GM19043 (cell line): ENCODE results near the gene SLC39A12.
"Not testable (repeated sequence)": the region's sequence is repeated elsewhere in the genome, so short reads cannot be mapped to it uniquely, and the experiment has no call there.

Experiments used
- ATAC-seq: cut with Tn5 transposase; IDR thresholded peaks from one replicate; pipeline ENCODE4 v1.9.1; 2021; ENCODE audit warnings: low read depth; ENCODE audit not compliant: unreplicated experiment

Gene SLC39A12

DNA sequence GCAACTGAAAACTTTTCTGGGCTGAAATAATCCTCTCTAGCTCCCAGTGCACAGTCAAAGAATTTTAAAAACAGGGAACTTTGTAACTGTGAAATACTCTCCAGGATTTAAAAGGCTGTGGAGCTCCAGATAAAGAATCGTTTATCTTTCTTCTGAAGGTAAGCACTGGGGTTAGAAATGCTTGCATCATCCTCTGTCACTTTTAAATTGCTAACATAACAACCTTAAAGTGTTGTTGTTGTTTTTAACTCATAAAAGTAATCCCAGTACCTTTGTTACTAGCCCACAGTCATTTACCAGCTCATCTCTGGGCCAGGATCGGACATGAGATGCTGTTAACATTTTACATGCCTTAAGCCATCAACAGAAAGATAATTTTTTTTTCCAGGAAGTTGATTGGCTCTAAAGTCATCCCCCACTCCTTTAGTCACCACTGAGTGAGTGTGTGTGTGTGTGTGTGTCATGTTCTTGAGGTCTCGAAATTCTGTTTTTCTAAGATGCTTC is at the start of gene SLC39A12:
TSS of gene SLC39A12 (plus strand) at position 51 of the 504 bp plus-strand sequence. CDS start 1,359 bp downstream, outside the sequence.
- no peak for ATAC-seq

GRCh38 chr10:17904564-17904963 is 47.2 kb upstream of the SLC39A12 start:
- ATAC-seq = no peak

- no peak for ATAC-seq
Observed at GRCh38 chr10:17905491-17905890, 46.2 kb upstream of the SLC39A12 start.

DNA sequence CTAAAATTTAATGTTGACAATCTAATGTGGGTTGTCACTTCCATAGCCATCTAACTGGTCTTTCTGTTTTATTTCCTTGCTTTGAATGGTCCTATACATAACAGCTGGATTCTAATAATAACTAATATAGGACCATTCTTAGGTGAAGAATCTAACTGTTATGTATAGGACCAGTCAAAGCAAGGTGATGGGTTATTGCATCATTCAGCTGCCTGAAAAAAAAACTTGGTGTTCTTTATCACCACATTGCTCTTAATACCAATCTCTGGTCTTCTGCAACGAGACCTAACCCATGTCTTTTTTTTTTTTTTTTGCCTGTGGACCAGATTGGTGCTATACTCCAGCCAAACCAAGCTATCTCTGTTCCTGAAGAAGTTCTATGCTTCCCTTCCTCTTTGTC is 45.7 kb upstream of the SLC39A12 start:
- no peak for ATAC-seq

DNA sequence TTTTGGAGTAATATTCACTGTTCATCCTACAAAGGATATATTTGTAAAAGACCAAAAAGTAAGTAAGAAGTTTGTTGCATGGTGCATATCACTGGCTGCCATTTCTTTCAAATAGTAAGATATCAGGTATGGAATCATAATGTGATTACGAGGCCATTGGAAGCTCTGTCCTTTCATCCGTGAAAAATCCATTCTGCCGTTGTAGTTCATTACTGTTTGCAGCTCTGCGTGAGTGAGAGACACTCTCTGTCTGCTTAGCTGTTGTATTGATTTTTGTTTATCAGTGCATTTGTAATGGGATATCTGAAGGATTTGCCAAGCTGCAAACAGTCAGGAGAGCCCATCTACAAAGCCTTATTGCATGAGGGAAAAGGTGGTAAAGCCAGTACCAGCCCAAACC is 44.1 kb upstream of the SLC39A12 start:
- no peak for ATAC-seq

DNA sequence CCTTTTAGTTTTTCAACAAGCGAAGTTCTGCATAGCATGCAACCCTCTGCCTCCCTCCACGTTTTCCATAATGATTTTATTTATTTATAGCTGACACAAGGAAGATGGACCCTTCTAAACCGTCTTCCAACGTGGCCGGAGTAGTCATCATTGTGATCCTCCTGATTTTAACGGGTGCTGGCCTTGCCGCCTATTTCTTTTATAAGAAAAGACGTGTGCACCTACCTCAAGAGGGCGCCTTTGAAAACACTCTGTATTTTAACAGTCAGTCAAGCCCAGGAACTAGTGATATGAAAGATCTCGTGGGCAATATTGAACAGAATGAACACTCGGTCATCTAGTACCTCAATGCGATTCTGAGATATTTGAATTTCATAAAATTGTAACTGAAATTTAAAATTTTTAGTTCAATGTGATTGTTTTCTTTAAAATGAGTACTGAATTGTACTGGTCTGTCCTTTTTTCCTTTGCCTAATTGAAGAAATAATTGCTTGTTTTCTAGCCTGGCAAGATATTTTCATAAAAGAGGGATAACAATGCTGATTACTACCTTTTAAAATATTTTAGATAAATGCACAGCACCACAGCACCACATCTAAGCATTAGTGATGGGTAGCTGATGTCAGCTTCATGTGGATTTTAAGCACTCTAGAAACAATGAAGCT is 41.5 kb upstream of the SLC39A12 start:
- no peak for ATAC-seq

DNA sequence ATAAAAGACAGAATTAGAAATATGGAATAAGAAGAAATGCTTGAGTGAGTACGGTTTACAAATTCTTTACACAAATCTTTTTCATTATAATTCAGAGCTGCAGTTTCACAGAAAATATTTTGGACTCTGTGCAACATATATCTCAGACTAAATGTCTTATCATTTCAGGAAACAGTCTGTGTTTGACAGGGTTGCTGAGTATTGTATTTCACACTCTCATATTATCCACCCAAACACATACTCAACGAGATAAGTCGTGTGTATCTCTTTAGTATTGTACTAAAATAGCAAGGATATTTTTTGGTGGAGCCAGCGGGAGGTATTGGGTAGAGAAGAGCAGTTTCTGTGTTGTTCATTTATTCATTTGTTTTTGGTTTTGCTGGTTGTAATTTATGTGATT is 39.0 kb upstream of the SLC39A12 start:
- ATAC-seq = no peak

DNA sequence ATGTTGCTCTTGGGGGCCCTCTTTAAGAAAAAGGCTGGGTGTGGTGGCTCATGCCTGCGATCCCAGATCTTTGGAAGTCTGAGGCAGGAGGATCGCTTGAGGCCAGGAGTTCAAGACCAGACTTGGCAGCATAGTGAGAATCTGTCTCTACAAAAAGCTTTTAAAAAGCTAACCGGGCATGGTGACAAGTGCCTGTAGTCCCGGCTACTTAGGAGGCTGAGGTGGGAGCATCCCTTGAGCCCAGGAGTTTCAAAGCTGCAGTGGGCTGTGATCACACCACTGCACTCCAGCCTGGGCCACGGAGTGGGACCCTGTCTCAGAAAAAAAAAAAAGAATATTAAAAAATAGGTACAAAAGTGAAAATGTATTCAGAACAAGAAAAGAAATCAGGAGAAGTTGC is 38.1 kb upstream of the SLC39A12 start:
- no peak for ATAC-seq

DNA sequence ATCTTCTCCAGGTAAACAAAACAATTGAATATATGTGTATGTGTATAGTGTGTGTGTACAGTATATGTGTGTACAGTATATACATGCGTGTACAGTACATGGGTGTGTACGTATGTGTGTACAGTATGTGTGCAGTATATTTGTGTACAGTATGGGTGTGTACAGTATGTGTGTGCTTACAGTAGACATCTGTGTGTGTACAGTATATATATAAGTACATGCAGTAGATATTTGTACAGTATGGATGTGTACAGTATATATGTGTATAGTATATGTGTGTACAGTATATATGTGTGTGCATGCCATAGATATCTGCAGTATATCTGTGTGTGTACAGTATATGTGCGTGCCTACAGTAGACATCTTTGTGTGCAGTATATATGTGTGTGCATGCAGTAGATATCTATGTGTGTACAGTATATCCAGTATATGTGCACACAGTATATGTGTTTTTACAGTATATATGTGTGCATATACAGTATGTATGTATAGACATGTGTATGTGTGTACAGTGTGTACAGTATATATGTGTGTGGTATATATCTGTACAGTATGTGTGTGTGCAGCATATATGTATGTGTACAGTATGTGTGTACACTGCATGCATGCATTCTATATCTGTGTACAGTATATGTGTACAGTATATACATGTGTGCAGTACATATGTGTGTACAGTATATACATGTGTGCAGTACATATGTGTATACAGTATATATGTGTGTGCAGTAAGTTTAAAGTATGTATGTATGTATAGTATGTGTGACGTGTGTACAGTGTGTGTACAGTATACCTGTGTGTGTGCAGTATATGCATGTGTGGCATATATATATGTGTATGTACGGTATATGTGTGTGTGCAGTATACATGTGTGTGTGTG is 37.3 kb upstream of the SLC39A12 start:
- no peak for ATAC-seq

- ATAC-seq = no peak
Observed at GRCh38 chr10:17915181-17915580, 36.5 kb upstream of the SLC39A12 start.

DNA sequence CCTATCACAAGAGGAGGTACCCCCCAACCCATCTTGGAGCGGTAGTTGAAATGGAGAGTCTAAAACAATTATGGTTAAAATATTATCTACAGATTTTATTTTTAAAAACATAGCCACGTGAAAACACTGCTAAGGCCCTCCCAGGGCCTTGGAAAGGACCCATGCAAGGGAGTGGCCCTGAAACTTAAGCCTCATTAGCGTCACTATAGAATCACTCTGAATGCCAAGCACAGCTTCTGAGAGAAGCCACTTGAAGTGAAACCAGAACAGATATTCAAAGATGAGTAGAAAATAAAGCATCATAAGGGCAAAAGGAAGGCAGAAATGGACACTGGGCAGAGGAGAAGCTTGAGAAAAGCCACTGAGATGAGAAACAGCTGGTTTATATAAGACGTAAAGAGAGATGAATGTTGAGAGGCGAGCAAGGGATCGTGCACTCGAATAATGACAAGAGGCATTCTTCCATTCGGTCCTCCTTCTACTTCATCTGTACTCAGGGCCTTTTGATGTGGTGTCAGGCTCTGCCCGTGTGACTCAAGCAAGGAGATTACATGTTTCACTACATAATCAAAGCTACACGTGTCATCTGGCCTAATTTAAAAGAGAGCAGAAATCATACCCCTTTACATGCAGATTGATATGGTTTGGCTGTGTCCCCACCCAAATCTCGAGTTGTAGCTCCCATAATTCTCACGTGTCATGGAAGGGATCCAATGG is 33.4 kb upstream of the SLC39A12 start:
- no peak for ATAC-seq

GRCh38 chr10:17921378-17921777 is 30.3 kb upstream of the SLC39A12 start:
- ATAC-seq = no peak

GRCh38 chr10:17923728-17924127 is 28.0 kb upstream of the SLC39A12 start:
- no peak for ATAC-seq

GRCh38 chr10:17943033-17943745 is 8.5 kb upstream of the SLC39A12 start:
- ATAC-seq = no peak

DNA sequence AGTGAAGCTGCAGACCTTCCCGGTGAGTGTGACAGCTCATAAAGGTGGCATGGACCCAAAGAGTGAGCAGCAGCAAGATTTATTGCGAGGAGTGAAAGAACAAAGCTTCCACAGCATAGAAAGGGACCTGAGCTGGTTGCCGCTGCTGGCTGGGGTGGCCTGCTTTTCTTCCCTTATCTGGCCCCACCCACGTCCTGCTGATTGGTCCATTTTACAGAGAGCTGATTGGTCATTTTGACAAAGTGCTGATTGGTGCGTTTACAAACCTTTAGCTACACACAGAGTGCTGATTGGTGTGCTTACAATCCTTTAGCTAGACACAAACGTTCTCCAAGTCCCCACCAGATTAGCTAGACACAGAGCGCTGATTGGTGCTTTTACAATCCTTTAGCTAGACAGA is 1.4 kb upstream of the SLC39A12 start:
- ATAC-seq = not testable (repeated sequence)

DNA sequence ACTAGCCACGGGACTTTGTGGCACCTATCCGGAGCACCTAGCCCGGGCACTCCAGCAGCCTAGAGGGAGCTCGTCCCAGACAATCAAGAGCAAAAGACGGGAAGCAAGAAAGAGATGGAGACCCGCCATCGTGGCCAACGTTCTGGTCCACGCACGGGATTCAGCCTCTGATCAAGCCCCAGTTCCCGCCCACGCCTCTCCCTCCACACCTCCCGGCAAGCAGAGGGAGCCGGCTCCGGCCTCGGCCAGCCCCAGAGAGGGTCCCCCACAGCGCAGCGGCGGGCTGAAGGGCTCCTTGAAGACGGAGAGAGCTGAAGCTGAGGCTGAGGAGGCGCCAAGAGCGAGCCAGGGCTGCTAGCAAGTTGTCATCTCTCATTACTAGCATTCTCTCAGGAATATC is 992 bp upstream of the SLC39A12 start:
- no peak for ATAC-seq

GRCh38 chr10:17954372-17954771 is 2.7 kb downstream of the SLC39A12 start:
- ATAC-seq = not testable (repeated sequence)

GRCh38 chr10:17954861-17955260 is 3.1 kb downstream of the SLC39A12 start:
- no peak for ATAC-seq

- no peak for ATAC-seq
Observed at GRCh38 chr10:17958049-17958448, 6.3 kb downstream of the SLC39A12 start.

- no peak for ATAC-seq
Observed at GRCh38 chr10:17959870-17960269, 8.2 kb downstream of the SLC39A12 start.
